Measurements from ENCODE around the gene COL15A1.

Gene COL15A1

DNA sequence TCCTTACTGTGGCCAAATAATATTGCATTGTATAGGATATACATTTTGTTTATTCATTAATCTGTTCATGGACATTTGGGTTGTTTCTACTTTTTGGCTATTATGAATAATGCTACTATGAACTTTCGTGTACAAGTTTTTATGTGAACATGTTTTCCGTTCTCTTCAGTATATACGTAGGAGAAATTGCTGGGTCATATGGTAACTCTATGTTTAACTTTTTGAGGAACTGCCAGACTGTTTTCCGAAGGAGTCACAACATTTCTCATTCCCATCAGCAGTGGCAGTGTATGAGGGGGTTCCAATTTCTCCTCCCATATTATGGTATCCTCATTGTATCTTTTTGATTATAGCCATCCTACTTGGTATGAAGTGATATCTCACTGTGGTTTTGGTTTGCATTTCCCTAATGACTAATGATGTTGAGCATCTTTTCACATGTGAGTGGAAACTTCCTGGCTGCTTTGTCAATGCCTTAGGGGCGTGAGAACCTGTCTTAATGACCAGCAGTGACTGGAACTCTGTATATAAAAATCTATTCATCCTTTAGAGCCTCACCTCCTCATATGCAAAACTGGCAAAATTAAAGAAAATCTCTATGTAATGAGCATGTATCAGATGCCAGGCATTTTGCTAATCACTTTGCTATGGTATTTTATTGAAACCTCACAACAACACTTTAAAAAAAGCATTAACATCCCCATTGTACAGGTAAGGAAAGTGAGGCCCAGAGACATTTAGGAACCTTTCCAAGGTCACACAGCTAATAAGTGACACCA, 113.4 kb downstream of the COL15A1 start:
- DNase-seq (ENCODE audit: low read depth in 2 of 2): no peak

DNA sequence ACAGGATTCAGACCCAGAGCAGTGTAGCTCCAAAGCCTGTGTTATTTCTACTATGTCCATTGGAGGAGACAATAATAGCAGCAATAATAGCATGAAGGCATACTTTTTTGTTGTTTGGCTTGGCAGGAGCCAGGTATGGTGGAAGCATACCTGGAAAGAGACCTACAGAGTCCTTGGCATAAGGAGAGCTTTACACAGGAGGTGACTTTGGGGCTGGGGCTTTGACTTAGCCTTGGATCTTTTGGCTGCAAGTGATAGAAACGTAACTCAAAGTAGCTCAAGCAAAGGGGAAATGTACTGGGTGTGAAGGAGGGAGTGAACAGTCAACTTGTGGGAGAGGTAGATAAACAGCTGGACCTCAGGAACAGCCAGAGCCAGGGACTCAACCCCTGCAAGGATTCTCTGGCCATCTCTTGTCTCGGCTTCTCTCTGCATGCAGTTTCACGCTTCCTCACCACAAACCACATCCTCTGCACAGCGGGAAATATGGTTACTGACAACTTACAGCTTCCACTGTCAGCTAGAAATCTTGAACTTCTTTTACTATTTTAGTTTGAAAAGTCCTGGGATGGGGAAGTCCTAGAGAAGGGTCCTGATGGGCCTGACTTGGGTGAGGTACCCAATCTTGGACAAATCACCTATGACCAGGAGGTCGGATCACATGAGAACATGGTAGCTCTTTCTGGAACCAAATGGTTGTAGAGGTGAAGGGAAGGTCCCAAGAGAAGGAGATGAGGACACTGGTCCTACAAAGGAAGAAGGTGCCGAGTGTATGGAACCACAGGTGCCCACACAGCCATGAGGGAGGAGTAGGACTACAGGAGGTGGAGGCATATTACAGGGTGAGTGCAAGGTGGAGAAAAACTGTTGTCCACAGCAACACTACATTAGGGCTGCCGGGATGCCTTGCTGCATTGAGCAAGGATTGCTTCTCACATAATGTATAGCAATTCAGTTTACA, 114.2 kb downstream of the COL15A1 start:
- peak; percentile 42 to 43 for DNase-seq (ENCODE audit: low read depth in 2 of 2)

DNA sequence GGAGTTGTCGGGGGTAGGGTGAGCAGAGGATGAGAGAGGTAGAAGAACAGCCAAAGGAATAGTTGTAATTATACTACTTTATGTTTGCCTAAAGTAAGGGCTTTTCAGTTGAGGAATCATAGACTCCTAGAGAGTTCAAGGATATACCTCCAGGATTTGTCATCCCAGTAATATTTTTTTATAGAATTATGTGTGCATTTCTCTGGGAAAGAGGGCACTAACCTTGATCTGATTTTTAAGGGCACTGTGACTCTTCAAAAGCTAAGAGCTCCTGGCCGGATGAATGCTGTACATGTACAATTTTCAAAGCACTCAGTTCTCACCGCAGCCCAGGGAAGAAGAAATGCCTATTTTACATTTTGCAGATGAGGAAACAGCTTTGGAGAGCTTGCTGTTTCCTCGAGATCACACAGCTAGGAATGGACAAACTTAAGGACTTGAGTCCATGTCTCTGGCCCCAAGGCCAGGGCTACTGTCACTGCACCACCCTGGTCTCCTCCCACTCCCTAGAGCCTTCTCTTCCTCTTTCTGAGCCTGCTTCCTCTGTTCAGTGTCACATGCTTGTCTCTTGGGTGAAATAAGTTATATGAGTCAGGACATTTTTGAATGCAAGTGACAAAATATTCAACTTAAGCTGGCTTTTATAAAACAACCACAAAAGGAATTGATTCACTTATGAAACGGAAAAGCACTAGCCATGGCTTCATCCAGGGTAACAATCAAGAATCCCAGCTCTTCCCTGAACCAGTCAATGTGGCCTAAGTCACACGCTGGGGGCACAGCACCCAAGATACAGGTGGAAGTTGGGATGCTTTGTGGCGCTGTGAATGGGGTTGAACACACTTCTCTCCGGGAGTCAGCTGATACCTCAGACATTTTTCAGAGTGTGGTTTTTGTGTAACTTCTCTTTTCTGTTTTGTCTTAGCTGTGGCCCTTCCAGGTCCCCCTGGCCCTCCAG, 115.5 kb downstream of the COL15A1 start:
- no peak for DNase-seq (ENCODE audit: low read depth in 2 of 2)

DNA sequence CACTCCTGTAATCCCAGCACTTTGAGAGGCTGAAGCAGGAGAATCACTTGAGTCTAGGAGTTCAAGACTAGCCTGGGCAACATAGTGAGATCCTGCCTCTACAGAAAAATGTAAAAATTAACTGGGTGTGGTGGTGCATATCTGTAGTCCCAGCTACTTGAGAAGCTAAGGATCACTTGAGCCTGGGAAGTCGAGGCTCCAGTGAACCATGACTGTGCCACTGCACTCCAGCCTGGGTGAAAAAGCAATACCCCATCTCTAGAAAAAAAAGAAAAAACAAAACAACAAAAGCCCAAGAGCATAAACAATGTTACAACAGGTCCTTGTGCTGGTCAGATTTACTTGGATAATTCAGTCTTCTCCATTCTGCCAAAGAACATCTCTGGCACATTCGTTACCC, 116.9 kb downstream of the COL15A1 start:
- DNase-seq (ENCODE audit: low read depth in 2 of 2): no peak

DNA sequence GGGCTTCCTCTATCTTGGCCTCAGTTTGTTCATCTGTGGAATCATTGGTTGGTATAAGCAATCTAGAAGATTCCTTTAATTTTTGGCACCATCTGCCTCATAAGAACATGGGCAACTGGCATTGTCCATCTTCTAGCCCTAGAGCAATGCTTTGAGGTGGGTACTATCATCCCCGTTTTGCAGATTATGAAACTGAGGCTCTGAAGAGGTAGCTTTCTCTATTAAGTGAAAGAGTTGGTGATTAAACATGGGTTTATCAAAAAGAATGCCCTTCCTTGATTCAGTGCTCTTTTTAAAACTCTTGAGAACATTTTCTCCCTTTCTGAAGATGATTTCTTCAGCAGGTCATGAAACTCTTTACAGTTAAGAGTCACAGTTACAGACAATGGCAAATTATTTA, 118.8 kb downstream of the COL15A1 start:
- DNase-seq (ENCODE audit: low read depth in 2 of 2): no peak

DNA sequence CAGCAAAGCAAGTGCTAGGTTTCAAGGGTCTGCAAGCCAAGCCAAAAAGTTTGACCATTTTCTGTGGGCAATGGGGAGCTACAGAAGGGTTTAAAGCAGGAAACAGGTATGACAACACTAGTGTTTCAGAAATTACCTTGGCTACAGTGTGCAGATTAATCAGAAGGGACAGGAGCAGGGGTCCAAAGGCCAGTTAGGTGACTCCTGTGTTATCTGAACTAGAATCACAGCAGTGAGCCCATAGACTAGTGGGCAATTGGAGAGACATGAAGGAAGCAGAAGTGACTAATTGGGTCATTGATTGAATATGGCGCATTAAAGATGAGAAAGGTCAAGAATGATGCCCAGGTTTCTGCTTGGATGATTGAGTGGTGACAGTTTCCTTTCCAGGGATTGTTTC, 119.8 kb downstream of the COL15A1 start:
- no peak for DNase-seq (ENCODE audit: low read depth in 2 of 2)

DNA sequence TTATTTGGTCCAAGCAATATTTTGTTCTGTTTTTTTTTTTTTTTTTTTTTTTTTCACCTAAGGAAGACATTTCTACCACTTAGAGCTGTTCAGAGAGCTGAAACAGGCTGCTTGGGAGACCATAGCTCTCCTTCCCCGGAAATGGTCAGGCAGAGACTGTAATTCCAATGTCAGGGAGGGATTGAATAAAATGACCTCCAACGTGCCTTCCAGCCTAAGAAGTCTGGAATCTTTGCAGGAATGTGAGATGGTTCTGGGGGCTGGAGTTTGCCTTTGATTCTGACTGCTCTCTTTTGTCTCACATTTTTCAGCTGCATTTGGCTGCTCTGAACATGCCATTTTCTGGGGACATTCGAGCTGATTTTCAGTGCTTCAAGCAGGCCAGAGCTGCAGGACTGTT, 122.9 kb downstream of the COL15A1 start:
- no peak for DNase-seq (ENCODE audit: low read depth in 2 of 2)

DNA sequence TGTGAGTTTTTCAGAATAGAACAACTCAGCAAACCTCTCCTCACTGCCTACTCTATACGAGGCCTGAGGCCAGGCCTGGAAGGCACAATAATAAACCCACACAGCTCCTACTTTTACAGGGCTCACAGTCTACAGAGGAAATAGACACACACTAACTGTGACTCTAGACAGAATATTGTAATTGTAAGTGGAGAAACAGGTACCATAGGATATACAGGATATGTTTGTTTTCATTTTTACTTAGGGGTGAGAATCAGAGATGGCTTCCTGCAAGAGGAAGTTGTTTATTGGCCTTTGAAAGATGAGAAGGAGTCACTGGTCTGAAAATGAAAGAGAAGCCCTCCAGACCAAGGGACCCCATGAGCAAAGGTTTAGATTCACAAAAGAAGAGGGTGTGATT, 125.4 kb downstream of the COL15A1 start:
- DNase-seq (ENCODE audit: low read depth in 2 of 2): no peak

DNA sequence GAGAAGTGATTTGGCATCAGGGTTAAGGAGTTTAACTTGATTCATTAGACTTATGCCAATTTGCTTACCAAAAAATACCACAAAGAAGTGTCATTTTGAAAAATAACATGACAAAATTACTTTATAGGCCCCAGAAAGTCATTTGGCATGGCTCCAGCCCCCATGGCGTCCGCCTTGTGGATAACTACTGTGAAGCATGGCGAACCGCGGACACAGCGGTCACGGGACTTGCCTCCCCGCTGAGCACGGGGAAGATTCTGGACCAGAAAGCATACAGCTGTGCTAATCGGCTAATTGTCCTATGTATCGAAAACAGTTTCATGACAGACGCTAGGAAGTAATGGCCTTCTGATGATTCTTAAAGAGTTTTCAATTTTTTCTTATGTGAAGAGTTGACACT, 125.8 kb downstream of the COL15A1 start:
- no peak for DNase-seq (ENCODE audit: low read depth in 2 of 2)

DNA sequence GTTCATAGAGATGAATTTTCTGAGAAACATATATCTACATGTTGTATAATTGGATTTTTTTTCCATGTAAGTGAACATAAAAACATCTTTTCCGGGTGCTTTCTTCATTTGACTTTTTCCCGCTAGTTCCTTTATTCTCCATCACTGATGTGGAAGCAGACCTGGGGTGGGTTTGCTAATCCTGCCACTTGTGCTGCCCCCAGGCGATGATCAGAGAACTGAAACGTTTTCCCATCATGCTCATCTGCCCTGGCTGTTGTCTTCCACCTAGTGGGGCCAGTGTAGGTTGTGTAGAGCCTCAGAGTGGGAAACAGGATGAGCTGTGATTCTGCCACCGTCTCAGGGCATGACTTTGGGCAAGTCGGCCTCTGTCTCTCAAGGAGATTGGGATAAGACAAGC, 127.0 kb downstream of the COL15A1 start:
- no peak for DNase-seq (ENCODE audit: low read depth in 2 of 2)

DNA sequence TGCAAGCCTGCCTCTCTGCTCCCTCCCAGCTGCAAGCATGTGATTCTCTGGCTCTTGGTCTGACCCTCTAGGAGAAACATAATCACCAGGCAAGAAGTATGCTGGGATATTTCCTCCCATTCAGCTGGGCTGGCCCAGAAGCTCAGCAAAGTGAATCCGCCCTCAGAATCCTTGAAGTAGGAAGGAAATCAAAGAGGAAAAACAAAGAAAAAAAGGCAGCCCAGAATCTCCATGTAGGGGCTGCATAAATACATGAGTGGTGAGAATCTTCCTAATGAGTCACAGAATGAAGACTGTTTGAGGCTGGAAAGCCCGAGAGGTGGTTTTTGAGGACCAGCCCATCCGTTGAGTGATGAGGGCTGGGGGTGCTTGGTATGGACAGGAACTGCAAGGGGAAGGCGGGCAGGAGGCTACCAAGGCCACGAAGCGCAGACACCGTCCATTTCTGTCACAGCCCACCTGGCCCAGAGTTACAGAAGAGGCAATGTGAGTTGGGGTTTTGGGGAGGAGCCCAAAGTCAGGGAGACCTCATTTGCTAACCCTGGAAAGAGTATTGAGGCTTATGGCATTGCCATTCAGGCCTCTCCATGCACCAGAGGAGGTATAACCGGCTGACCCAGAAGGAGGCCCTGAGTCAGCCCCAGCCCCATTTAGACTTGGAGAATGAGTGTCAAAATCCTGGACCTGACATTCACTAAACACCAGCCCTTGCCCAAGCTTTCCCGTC, 127.8 kb downstream of the COL15A1 start:
- DNase-seq (ENCODE audit: low read depth in 2 of 2): no peak

DNA sequence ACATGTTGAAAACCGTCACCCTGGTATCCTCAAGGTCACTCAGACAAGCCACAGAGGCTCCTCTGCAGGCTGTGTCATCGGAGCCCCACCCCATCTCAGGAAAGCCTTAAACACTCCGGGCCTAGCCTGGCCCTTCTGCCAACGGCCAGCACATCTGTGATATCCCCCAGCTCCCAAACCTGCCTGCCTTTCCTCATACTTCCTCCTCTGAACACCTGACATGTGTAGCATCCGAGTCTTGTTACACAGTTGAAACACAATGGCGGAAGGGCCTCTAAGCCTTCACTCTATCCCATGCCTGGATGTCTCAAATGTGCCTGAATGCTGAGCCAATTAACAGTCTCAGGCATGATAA, 128.3 kb downstream of the COL15A1 start:
- DNase-seq (ENCODE audit: low read depth in 2 of 2): no peak

DNA sequence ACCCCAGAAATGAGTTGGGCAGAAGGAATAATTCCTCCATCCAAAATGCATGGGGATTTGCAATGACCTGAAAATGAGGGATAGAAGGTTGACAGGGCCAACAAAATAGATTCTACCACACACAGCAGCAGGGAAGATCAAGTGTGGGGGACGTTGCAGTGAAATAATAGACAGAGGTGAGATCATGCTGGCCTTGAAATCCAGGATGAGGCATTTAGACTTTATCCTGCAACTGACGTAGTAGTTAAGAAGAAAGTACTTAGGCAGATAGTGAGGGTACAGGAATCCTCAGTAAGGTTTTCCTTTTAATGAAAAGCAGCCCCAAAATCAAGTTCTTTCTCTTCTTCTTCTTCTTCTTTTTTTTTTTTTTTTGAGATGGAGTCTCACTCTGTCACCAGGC, 129.6 kb downstream of the COL15A1 start:
- DNase-seq (ENCODE audit: low read depth in 2 of 2): no peak

DNA sequence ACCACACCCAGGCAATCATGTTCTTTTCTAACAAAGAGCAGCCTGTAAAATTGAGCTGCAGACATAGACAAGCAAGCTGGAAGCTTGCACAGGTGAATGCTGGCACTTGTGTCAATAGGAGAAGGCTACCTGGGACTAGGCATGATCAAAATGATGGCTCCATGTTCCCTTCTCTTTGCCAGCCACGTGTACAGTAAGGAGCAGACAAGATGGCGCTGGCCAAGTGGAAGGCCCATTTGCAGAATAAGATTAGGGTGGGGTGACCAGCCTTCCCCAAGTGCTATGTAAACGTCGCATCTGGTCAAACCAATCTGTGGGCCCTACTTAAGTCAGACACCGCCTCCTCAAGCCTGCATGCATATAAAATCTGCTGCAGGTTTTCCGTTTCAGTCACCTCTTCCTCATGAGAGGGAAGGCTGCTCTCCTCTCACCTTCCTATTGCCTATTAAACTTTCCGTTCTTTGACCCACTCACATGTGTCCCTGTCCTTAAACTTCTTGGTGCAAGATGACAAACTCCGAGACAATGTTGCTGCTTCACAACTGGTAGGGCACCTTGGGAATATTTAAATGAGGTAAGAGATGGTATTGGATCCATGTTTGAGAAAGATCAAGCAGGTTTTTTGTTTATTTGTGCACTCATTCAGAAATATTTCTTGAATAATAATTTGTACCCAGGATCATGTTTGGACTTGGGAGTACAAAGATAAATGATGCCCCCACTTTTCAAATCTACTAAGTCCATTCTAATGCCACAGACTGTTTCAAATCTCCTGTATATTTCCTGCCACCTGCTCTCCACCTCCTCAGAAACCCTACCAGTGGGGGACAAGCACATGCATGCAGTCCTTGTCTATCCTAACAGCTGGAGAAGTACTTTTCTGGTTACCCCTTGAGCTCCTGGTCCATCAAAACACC, 130.5 kb downstream of the COL15A1 start:
- DNase-seq (ENCODE audit: low read depth in 2 of 2): no peak

DNA sequence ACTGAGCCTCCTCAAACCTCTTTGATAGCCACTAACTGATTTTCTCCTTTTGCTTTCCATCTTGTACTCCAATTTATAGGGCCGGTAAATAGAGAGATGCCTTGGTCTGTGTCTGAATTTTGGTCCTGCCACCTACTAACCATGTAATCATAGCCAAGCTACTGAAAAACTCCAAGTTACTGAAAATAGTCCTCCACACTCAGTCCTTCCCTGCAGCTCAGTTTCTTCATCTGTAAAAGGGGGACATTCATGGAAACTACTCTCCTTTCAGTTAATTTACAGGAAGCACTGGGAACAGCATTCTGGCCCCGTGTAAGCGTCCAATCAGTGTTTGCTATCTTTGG, 131.2 kb downstream of the COL15A1 start:
- no peak for DNase-seq (ENCODE audit: low read depth in 2 of 2)

DNA sequence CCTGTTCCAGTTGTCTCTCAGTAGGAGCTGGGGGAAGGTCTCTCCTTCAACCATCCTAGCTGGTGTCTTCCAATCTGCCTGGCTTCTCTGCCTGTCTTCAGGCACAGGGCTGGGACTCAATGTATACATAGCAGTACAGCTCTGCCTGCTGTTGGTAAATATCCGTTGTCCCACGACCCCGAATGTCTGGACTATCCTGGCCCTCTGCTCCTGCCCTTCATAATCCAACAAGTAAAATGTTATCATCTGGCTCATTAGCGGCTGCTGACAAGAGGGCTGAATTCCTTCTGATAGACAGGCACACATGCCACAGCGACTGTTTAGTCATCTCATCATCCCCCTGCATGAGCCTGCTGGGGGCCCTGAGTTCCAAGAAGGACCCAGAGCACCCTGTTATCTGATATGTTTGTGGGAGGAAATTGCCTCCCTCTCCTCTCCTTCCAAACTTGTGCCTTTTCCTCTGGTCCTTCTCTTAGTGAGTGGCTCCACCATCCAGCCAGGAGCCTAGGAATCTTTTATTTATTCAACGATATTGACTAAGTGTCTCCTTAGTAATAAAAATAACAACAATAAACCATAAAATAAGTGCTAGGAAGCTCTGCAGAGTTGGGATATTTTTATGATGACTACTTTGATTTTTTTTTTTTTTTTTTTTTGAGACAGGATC, 131.7 kb downstream of the COL15A1 start:
- DNase-seq (ENCODE audit: low read depth in 2 of 2): no peak

DNA sequence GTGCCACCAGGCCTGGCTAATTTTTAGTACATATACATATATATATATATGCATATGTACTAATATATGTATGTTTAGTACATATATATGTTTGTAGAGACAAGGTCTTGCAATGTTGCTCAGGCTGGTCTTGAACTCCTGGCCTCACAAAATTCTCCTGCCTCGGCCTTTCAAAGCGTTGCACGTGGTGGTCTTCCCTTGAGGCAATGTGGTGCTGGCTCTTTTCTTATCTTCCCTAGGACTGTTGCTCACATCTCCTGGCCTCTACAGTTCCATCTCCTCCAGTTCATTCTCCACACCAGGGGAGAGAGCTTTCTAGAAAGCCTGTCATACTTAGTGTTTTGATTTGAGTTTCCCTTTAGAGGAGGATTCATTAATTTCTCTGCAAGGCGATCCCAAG, 132.3 kb downstream of the COL15A1 start:
- no peak for DNase-seq (ENCODE audit: low read depth in 2 of 2)

DNA sequence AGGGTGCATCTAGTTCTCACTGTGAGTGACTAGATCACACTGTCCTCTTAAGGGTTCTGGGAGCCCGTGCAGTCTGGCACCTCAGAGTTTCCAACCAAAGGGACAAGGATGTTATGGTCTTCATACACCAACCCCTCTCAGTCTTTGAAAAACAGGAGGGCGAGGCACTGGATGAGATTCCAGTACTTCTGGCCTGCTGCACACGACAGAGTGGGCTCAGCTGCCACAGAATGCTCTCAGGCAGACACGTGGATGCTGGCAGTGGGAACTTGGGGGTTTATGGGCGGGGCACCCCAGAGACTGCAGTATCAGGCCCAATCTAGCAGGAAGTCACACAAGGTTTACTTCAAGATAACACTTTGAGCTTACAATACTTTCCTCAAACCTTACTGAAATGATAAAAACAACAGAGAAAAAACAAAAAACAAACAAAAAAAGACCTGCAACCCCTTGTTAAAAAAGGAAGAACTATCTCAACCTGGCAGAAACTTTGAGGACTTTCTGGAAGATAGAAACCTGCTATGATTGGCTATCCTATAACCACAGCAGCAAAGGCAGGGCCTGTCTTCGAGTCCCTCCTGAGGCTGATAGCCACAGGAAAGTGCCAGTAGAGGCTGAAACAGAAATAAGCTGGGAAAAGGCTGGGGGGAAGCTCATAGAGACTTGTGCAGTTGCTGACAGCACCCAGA, 132.9 kb downstream of the COL15A1 start:
- DNase-seq (ENCODE audit: low read depth in 2 of 2): peak in 1 of 2 donors; percentile 27

DNA sequence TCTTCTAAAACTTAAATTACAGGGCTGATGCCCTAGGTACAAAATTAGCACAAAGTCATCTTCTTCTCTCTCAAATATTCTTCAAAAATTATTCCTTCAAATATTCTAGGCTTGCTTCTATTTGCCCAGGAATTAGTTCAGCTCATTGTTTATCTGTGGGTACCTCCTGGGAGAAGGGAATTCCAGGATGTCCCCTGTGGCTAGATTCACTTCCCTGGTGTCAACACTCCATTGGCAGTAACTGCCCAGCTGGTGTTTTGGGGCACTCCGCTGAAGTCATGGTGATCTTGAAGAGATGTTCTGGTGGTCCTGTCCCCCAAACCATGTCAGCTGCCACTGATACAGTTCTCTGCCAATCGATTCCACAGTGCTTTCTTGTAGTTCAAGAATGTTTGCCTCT, 135.0 kb downstream of the COL15A1 start:
- DNase-seq (ENCODE audit: low read depth in 2 of 2): no peak
